ENCODE data around the gene DYNC1LI1. TPM values are rescaled to one million over a fixed set of nuclear protein-coding genes. Genes with fewer than 3 reads are reported as not detected.

The DYNC1LI1 gene
- total and polyA plus RNA-seq, 2 experiments from 2014 or later = 45.1 to 48.0 TPM

DNA sequence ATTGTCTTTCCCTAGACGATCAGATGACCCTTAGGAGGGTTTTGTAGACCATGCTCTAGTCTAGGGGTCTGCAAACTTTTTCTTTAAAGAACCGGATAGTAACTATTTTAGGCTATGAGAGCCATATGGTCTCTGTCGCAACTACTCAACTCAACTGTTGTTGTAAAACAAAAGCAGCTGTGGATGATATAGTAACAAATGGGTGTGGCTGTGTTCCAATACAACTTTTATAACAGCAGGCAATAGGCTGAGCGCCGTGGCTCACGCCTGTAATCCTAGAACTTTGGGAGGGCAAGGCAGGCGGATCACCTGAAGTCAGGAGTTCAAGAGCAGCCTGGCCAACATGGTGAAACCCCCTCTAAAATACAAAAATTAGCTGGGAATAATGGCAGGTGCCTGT is 61.9 kb downstream of the DYNC1LI1 start (continued):
- TF ChIP-seq, protein P1, sequence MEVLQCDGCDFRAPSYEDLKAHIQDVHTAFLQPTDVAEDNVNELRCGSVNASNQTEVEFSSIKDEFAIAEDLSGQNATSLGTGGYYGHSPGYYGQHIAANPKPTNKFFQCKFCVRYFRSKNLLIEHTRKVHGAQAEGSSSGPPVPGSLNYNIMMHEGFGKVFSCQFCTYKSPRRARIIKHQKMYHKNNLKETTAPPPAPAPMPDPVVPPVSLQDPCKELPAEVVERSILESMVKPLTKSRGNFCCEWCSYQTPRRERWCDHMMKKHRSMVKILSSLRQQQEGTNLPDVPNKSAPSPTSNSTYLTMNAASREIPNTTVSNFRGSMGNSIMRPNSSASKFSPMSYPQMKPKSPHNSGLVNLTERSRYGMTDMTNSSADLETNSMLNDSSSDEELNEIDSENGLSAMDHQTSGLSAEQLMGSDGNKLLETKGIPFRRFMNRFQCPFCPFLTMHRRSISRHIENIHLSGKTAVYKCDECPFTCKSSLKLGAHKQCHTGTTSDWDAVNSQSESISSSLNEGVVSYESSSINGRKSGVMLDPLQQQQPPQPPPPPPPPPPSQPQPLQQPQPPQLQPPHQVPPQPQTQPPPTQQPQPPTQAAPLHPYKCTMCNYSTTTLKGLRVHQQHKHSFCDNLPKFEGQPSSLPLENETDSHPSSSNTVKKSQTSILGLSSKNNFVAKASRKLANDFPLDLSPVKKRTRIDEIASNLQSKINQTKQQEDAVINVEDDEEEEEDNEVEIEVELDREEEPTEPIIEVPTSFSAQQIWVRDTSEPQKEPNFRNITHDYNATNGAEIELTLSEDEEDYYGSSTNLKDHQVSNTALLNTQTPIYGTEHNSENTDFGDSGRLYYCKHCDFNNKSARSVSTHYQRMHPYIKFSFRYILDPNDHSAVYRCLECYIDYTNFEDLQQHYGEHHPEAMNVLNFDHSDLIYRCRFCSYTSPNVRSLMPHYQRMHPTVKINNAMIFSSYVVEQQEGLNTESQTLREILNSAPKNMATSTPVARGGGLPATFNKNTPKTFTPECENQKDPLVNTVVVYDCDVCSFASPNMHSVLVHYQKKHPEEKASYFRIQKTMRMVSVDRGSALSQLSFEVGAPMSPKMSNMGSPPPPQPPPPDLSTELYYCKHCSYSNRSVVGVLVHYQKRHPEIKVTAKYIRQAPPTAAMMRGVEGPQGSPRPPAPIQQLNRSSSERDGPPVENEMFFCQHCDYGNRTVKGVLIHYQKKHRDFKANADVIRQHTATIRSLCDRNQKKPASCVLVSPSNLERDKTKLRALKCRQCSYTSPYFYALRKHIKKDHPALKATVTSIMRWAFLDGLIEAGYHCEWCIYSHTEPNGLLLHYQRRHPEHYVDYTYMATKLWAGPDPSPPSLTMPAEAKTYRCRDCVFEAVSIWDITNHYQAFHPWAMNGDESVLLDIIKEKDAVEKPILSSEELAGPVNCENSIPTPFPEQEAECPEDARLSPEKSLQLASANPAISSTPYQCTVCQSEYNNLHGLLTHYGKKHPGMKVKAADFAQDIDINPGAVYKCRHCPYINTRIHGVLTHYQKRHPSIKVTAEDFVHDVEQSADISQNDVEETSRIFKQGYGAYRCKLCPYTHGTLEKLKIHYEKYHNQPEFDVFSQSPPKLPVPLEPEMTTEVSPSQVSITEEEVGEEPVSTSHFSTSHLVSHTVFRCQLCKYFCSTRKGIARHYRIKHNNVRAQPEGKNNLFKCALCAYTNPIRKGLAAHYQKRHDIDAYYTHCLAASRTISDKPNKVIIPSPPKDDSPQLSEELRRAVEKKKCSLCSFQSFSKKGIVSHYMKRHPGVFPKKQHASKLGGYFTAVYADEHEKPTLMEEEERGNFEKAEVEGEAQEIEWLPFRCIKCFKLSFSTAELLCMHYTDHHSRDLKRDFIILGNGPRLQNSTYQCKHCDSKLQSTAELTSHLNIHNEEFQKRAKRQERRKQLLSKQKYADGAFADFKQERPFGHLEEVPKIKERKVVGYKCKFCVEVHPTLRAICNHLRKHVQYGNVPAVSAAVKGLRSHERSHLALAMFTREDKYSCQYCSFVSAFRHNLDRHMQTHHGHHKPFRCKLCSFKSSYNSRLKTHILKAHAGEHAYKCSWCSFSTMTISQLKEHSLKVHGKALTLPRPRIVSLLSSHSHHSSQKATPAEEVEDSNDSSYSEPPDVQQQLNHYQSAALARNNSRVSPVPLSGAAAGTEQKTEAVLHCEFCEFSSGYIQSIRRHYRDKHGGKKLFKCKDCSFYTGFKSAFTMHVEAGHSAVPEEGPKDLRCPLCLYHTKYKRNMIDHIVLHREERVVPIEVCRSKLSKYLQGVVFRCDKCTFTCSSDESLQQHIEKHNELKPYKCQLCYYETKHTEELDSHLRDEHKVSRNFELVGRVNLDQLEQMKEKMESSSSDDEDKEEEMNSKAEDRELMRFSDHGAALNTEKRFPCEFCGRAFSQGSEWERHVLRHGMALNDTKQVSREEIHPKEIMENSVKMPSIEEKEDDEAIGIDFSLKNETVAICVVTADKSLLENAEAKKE (CRISPR knock-in tag; IDR thresholded peaks at IDR 0.05) = no peak
- no peak for TF ChIP-seq STAT1 (IDR thresholded peaks at IDR 0.05; ENCODE audit: unreplicated experiment)
- no peak for TF ChIP-seq POLR2AphosphoS5 (IDR thresholded peaks at IDR 0.05; ENCODE audit: low read depth)
- no peak for TF ChIP-seq JUNB (IDR thresholded peaks at IDR 0.05; ENCODE audit: unreplicated experiment)
- no peak for TF ChIP-seq CREB1 (CRISPR knock-in tag; IDR thresholded peaks at IDR 0.05; ENCODE audit: low read depth)
- TF ChIP-seq, protein P2, sequence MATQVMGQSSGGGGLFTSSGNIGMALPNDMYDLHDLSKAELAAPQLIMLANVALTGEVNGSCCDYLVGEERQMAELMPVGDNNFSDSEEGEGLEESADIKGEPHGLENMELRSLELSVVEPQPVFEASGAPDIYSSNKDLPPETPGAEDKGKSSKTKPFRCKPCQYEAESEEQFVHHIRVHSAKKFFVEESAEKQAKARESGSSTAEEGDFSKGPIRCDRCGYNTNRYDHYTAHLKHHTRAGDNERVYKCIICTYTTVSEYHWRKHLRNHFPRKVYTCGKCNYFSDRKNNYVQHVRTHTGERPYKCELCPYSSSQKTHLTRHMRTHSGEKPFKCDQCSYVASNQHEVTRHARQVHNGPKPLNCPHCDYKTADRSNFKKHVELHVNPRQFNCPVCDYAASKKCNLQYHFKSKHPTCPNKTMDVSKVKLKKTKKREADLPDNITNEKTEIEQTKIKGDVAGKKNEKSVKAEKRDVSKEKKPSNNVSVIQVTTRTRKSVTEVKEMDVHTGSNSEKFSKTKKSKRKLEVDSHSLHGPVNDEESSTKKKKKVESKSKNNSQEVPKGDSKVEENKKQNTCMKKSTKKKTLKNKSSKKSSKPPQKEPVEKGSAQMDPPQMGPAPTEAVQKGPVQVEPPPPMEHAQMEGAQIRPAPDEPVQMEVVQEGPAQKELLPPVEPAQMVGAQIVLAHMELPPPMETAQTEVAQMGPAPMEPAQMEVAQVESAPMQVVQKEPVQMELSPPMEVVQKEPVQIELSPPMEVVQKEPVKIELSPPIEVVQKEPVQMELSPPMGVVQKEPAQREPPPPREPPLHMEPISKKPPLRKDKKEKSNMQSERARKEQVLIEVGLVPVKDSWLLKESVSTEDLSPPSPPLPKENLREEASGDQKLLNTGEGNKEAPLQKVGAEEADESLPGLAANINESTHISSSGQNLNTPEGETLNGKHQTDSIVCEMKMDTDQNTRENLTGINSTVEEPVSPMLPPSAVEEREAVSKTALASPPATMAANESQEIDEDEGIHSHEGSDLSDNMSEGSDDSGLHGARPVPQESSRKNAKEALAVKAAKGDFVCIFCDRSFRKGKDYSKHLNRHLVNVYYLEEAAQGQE (IDR thresholded peaks at IDR 0.05; ENCODE audit: unreplicated experiment) = no peak
- TF ChIP-seq ZNF114 (CRISPR knock-in tag; IDR thresholded peaks at IDR 0.05) = no peak
- no peak for TF ChIP-seq ZNF331 (CRISPR knock-in tag; IDR thresholded peaks at IDR 0.05; ENCODE audit: low read depth)

Data from GM23338 (cell line).